Endothelial cell of umbilical vein (primary cell): ENCODE data around the gene CEP192. TPM values are rescaled to one million over a fixed set of nuclear protein-coding genes. Genes with fewer than 3 reads are reported as not detected.

ENCODE experiments used
- BruUV-seq: library from RNA; stranded (reverse); fragments of 400-500 nt; replicated peaks from 2 replicates; lab custom pipeline; 2021; lab: Mats Ljungman, UMichigan
- CTCF ChIA-PET: fragments of 300-600, 350-600 bp; sonication (Branson Sonifier 250); formaldehyde crosslinking; loops from one replicate; lab custom pipeline; 2021; ENCODE audit warnings: antibody characterized with exemption, inconsistent platforms; lab: Charles Lee
- POLR2A ChIA-PET: fragments of 300-600, 350-600 bp; sonication (Branson Sonifier 250); formaldehyde crosslinking; loops from one replicate; lab custom pipeline; 2021; ENCODE audit warnings: antibody characterized with exemption, inconsistent platforms; lab: Charles Lee
- DNase-seq: peaks from one replicate; pipeline ENCODE4 v3.0.0-alpha.2; 2011; ENCODE audit warnings: low read depth, low spot score
- FAIRE-seq: peaks from 2 replicates; lab custom pipeline; 2011; peaks lifted over from hg19 to GRCh38; lab: Jason Lieb, UNC
- H2AFZ ChIP-seq: 2 replicates; pipeline ENCODE4 v1.6.0; 2012; ENCODE audit warnings: low read depth, low read length, control low read depth, inconsistent platforms
- H3K27ac ChIP-seq: 2 replicates; pipeline ENCODE4 v1.5.1; 2011; ENCODE audit warnings: low read depth, mild to moderate bottlenecking, control low read depth, low read length, moderate library complexity; ENCODE audit not compliant: insufficient read depth
- H3K27me3 ChIP-seq, 2 experiments: 2 replicates each; pipeline versions ENCODE4 v1.6.0 to v1.6.1; 2011; ENCODE audit warnings: low read length in 2 of 2, mixed read lengths in 1 of 2; ENCODE audit not compliant: control insufficient read depth in 2 of 2, insufficient read depth in 2 of 2
- H3K36me3 ChIP-seq, 2 experiments: 2 replicates in 1 of 2; 3 replicates in 1 of 2; pipeline ENCODE4 v1.5.1; 2011; ENCODE audit warnings: low read length in 2 of 2, mild to moderate bottlenecking in 1 of 2, moderate library complexity in 1 of 2; ENCODE audit not compliant: control insufficient read depth in 2 of 2, insufficient read depth in 2 of 2; ENCODE audit errors: extremely low read depth in 1 of 2
- H3K4me1 ChIP-seq: 3 replicates; pipeline ENCODE4 v1.5.1; 2011; ENCODE audit warnings: mild to moderate bottlenecking, low read length; ENCODE audit not compliant: control insufficient read depth, insufficient read depth; ENCODE audit errors: extremely low read depth
- H3K4me2 ChIP-seq: 2 replicates; pipeline ENCODE4 v1.6.1; 2011; ENCODE audit warnings: low read length, control low read depth, mixed read lengths; ENCODE audit not compliant: insufficient read depth
- H3K4me3 ChIP-seq, 3 experiments: fragments of 200-600 bp in 1 of 3; sonication (generic), shearing (Covaris generic) in 1 of 3; replicated peaks in 1 of 3; 2 replicates each; pipeline ENCODE4 v1.5.1; 2011 to 2016; ENCODE audit warnings: control low read depth in 3 of 3, low read length in 3 of 3, mild to moderate bottlenecking in 2 of 3, inconsistent platforms in 1 of 3, low read depth in 1 of 3, moderate library complexity in 1 of 3; ENCODE audit not compliant: insufficient read depth in 1 of 3
- H3K79me2 ChIP-seq: 2 replicates; pipeline ENCODE4 v1.6.0; 2012; ENCODE audit warnings: low read length, inconsistent platforms; ENCODE audit not compliant: control insufficient read depth, insufficient read depth
- H3K9ac ChIP-seq: replicated peaks from 2 replicates; pipeline ENCODE3; 2011; ENCODE audit warnings: low read length, control low read depth; ENCODE audit not compliant: insufficient read depth; ENCODE audit errors: extremely low read depth
- H3K9me1 ChIP-seq: replicated peaks from 3 replicates; pipeline ENCODE4 v1.6.0; 2011; ENCODE audit warnings: mild to moderate bottlenecking, low read length; ENCODE audit not compliant: control insufficient read depth, insufficient read depth; ENCODE audit errors: extremely low read depth
- H3K9me3 ChIP-seq: replicated peaks from 2 replicates; pipeline ENCODE4 v1.5.1; 2012; ENCODE audit warnings: low read length, inconsistent platforms; ENCODE audit not compliant: control insufficient read depth, insufficient read depth
- H4K20me1 ChIP-seq: replicated peaks from 2 replicates; pipeline ENCODE3; 2011; ENCODE audit warnings: mild to moderate bottlenecking, low read length; ENCODE audit not compliant: control insufficient read depth, insufficient read depth; ENCODE audit errors: extremely low read depth
- CTCF ChIP-seq, 2 donors: IDR thresholded peaks; 1 replicate in 1 of 2; 2 replicates in 1 of 2; pipeline ENCODE4 v1.5.1; 2011; ENCODE audit warnings: low read length in 2 of 2, mild to moderate bottlenecking in 2 of 2, moderate library complexity in 2 of 2, control low read depth in 1 of 2, inconsistent platforms in 1 of 2, low read depth in 1 of 2; ENCODE audit not compliant: insufficient read depth in 1 of 2; ENCODE audit errors: extremely low read depth in 1 of 2
- EZH2 ChIP-seq: IDR thresholded peaks from 2 replicates; pipeline ENCODE4 v1.6.1; 2012; ENCODE audit warnings: borderline replicate concordance, low read depth, mild to moderate bottlenecking, moderate library complexity, low read length, inconsistent platforms; ENCODE audit not compliant: severe bottlenecking
- FOS ChIP-seq: IDR thresholded peaks from 2 replicates; pipeline ENCODE4 v1.6.1; 2011; ENCODE audit warnings: mild to moderate bottlenecking, low read length, moderate library complexity, borderline replicate concordance; ENCODE audit not compliant: insufficient read depth
- GATA2 ChIP-seq: IDR thresholded peaks from 2 replicates; pipeline ENCODE4 v1.7.0; 2011; ENCODE audit warnings: low read depth, mild to moderate bottlenecking, moderate library complexity, mixed read lengths, low read length; ENCODE audit not compliant: insufficient read length, insufficient read depth
- JUN ChIP-seq: IDR thresholded peaks from 2 replicates; pipeline ENCODE4 v1.6.1; 2011; ENCODE audit warnings: borderline replicate concordance, low read depth; ENCODE audit not compliant: insufficient read length, insufficient read depth
- MAX ChIP-seq: IDR thresholded peaks from 2 replicates; pipeline ENCODE4 v1.6.1; 2011; ENCODE audit not compliant: insufficient read depth, insufficient read length
- MYC ChIP-seq: IDR thresholded peaks from one replicate; pipeline ENCODE4 v1.6.1; 2011; ENCODE audit warnings: mild to moderate bottlenecking, low read depth, low read length
- POLR2A ChIP-seq: IDR thresholded peaks from 2 replicates; pipeline ENCODE4 v1.6.1; 2012; ENCODE audit warnings: low read depth, mild to moderate bottlenecking, control low read depth, low read length
- POLR2AphosphoS5 ChIP-seq: IDR thresholded peaks from 2 replicates; pipeline ENCODE4 v1.6.1; 2012; ENCODE audit warnings: low read depth, mild to moderate bottlenecking, control low read depth, low read length, moderate library complexity; ENCODE audit not compliant: insufficient read depth
- dilution Hi-C: fragments of 300-500 bp; cut with MboI; formaldehyde crosslinking; loops from one replicate; pipeline ENCODE4 v1.15.0; 2019; ENCODE audit warnings: low sequenced_read_pairs; ENCODE audit not compliant: extremely low pct_ligation_motif_present
- intact Hi-C: fragments of 100-400 bp; cut with micrococcal nuclease; formaldehyde crosslinking; loops from one replicate; pipeline ENCODE4 v1.10.0; 2022
- polyA plus RNA-seq, 4 experiments: library from polyadenylated mRNA; depleted of rRNA in 3 of 4; stranded (reverse) in 3 of 4; unstranded in 1 of 4; fragments of >200 nt; gene quantifications; 2 replicates each; pipeline versions ENCODE4 v1.2.1 to v1.2.3, GENCODE V29; 2011 to 2012; ENCODE audit warnings: missing spikeins in 1 of 4
- total RNA-seq: library from RNA; stranded (reverse); gene quantifications from 2 replicates; pipeline ENCODE4 v1.2.3, GENCODE V29; 2021

Gene CEP192
- total and polyA plus RNA-seq, 2 donors (not counting 3 experiments of a cell fraction or from before 2014, with no cell fraction given): 14.5 to 22.9 TPM

DNA sequence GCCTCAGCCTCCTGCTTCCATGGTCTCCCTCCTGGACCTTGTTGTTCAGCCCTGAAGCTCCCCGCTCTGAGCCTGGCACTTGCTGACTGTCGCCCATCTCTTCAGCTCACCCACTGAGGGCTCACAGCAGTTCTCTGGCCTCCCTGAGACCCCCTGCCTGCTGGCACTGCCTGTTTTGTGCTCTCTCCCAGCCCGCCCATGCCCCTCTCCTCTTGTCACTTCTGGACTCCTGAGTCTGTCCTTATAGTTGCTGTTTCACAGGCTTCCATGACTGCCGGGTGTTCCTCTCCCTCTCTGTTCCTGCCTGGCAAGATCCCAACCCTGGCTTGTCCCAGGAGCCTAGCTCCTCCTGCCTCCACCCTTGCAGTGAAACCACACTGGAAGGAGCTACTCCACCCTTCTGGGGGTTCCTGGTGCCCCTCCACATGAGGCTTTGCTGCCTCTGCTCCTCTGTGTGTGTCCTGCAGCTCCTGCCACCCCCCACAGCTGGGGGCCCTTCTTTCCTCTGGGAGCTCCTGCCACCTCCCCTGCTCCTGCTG, 110.6 kb downstream of the CEP192 start:
- BruUV-seq: no TSS peak
- no peak for FAIRE-seq
- no peaks in the 10 kb centered on the region for H4K20me1 ChIP-seq
- H3K27ac ChIP-seq: no peak overlapping the region
- intact Hi-C loops: no loop called here
- no peaks in the 10 kb centered on the region for H3K9me1 ChIP-seq
- H3K36me3 ChIP-seq: peaks cover 7 to 25% of the 10 kb centered on the region in 2 experiments
- dilution Hi-C loops: no loop called here
- no peaks in the 10 kb centered on the region for H3K9me3 ChIP-seq
- POLR2A ChIA-PET: no interaction called here
- no peak overlapping the region for H2AFZ ChIP-seq
- CTCF ChIA-PET: interaction anchor here (1.0 kb wide), 2 partner anchors 11 to 58 kb away, joined by 3 read pairs; no protein-coding TSS in a partner anchor
- TF ChIP-seq POLR2AphosphoS5 (no peak), MAX (no peak), MYC (no peak), JUN (no peak), CTCF (IDR thresholded peaks at IDR 0.05; ENCODE audit: extremely low read depth in 1 of 2, insufficient read depth in 1 of 2, low read depth in 1 of 2, low read length in 2 of 2) (no peak), POLR2A (no peak), GATA2 (no peak), FOS (no peak), EZH2 (no peak)
- no peaks in the 10 kb centered on the region for H3K27me3 ChIP-seq
- no peaks in the 10 kb centered on the region for H3K79me2 ChIP-seq
- H3K4me3 ChIP-seq: no peak overlapping the region
- DNase-seq: no peak
- no peaks in the 10 kb centered on the region for H3K4me1 ChIP-seq
- H3K4me2 ChIP-seq: no peak overlapping the region
- no peak overlapping the region for H3K9ac ChIP-seq
